Vagina (tissue), 2 donors: ENCODE measurements around the gene BTG3.

Experiments used
- POLR2A ChIP-seq, 2 donors: fragments of 450-650 bp; IDR thresholded peaks; one replicate each; pipeline ENCODE4 v1.6.1; 2017; ENCODE audit warnings: antibody characterized with exemption in 2 of 2, mild to moderate bottlenecking in 2 of 2, moderate library complexity in 2 of 2
- POLR2AphosphoS5 ChIP-seq, 2 donors: sonication (generic); formaldehyde crosslinking; IDR thresholded peaks; one replicate each; pipeline ENCODE4 v1.9.0; 2017; ENCODE audit warnings: antibody characterized with exemption in 2 of 2, mild to moderate bottlenecking in 2 of 2, low read depth in 1 of 2; ENCODE audit not compliant: insufficient read depth in 1 of 2
- TF ChIP-seq, protein P1 (sequence below), 3 experiments: fragments of 450-650 bp in 2 of 3; fragments of 200-600 bp in 1 of 3; sonication (generic) in 1 of 3; IDR thresholded peaks; one replicate each; pipeline ENCODE4 v1.5.1; 2017 to 2019; ENCODE audit warnings: antibody characterized with exemption in 3 of 3, mild to moderate bottlenecking in 2 of 3, moderate library complexity in 2 of 3

DNA sequence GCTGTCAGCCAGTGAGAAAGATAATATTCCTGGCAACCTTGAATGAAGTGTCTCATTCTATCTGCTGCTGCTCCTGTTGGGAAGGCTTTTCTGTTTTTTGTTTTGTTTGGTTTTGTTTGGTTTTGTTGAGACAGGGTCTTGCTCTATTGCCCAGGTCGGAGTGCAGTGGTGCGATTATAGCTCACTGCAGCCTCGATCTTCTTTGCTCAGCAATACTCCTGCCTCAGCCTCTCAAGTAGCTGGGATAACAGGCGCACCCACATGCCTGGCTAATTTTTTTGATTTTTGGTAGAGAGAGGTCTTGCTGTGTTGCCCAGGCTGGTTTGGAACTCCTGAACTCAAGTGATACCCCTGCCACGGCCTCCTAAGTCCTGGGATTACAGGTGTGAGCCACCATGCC, 37.6 kb downstream of the BTG3 start:
- TF ChIP-seq, protein P1, sequence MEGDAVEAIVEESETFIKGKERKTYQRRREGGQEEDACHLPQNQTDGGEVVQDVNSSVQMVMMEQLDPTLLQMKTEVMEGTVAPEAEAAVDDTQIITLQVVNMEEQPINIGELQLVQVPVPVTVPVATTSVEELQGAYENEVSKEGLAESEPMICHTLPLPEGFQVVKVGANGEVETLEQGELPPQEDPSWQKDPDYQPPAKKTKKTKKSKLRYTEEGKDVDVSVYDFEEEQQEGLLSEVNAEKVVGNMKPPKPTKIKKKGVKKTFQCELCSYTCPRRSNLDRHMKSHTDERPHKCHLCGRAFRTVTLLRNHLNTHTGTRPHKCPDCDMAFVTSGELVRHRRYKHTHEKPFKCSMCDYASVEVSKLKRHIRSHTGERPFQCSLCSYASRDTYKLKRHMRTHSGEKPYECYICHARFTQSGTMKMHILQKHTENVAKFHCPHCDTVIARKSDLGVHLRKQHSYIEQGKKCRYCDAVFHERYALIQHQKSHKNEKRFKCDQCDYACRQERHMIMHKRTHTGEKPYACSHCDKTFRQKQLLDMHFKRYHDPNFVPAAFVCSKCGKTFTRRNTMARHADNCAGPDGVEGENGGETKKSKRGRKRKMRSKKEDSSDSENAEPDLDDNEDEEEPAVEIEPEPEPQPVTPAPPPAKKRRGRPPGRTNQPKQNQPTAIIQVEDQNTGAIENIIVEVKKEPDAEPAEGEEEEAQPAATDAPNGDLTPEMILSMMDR (IDR thresholded peaks at IDR 0.05) = no peak
- TF ChIP-seq POLR2AphosphoS5 (IDR thresholded peaks at IDR 0.05; ENCODE audit: insufficient read depth in 1 of 2, low read depth in 1 of 2) (no peak), POLR2A (IDR thresholded peaks at IDR 0.05) (no peak)
